Activated CD4-positive, alpha-beta T cell treated with anti-CD3 and anti-CD28 coated beads for 24 hours (primary cell): ENCODE data around the gene SLC46A2.
A peak's percentile ranks its signal among the peaks of the same experiment; 100 is the strongest.

ENCODE experiments used
- DNase-seq, 2 donors: peaks; one replicate each; pipeline ENCODE4 v3.0.0-alpha.2; 2020; ENCODE audit warnings: low read depth in 2 of 2

Gene SLC46A2

GRCh38 chr9:112886351-112886750, 4.3 kb downstream of the SLC46A2 start:
- DNase-seq = no peak

- no peak for DNase-seq
Observed at GRCh38 chr9:112885324-112885723, 5.4 kb downstream of the SLC46A2 start.

GRCh38 chr9:112884721-112885120, 6.0 kb downstream of the SLC46A2 start:
- no peak for DNase-seq

GRCh38 chr9:112884101-112884500, 6.6 kb downstream of the SLC46A2 start:
- no peak for DNase-seq

- no peak for DNase-seq
Observed at GRCh38 chr9:112881331-112881730, 9.3 kb downstream of the SLC46A2 start.

- no peak for DNase-seq
Observed at GRCh38 chr9:112880650-112881049, 10.0 kb downstream of the SLC46A2 start.

GRCh38 chr9:112878752-112879151, 11.9 kb downstream of the SLC46A2 start:
- DNase-seq = no peak

GRCh38 chr9:112873773-112874405, 16.8 kb downstream of the SLC46A2 start:
- no peak for DNase-seq

GRCh38 chr9:112872019-112872418, 18.7 kb downstream of the SLC46A2 start:
- no peak for DNase-seq

GRCh38 chr9:112870556-112870955, 20.1 kb downstream of the SLC46A2 start:
- no peak for DNase-seq

- DNase-seq = no peak
Observed at GRCh38 chr9:112869917-112870316, 20.8 kb downstream of the SLC46A2 start.

- DNase-seq = no peak
Observed at GRCh38 chr9:112869041-112869529, 21.6 kb downstream of the SLC46A2 start.

- DNase-seq = no peak
Observed at GRCh38 chr9:112868461-112868860, 22.2 kb downstream of the SLC46A2 start.

GRCh38 chr9:112867275-112867991, 23.2 kb downstream of the SLC46A2 start:
- DNase-seq = peak in 1 of 2 donors; percentile 5

GRCh38 chr9:112866662-112867274, 23.9 kb downstream of the SLC46A2 start:
- no peak for DNase-seq

- DNase-seq = no peak
Observed at GRCh38 chr9:112864982-112865381, 25.7 kb downstream of the SLC46A2 start.

- DNase-seq = no peak
Observed at GRCh38 chr9:112864403-112864802, 26.3 kb downstream of the SLC46A2 start.

- no peak for DNase-seq
Observed at GRCh38 chr9:112863746-112864145, 26.9 kb downstream of the SLC46A2 start.

GRCh38 chr9:112863214-112863613, 27.5 kb downstream of the SLC46A2 start:
- no peak for DNase-seq

GRCh38 chr9:112861638-112862555, 28.8 kb downstream of the SLC46A2 start:
- DNase-seq = no peak

GRCh38 chr9:112861155-112861554, 29.5 kb downstream of the SLC46A2 start:
- DNase-seq = no peak

GRCh38 chr9:112860451-112860850, 30.2 kb downstream of the SLC46A2 start:
- no peak for DNase-seq
